Panc1 (cell line): ENCODE results near the gene AHRR. TPM values are rescaled to one million over a fixed set of nuclear protein-coding genes. Genes with fewer than 3 reads are reported as not detected.

ENCODE experiments used
- ATAC-seq: fragments of 200-7000 bp; cut with Tn5 transposase; 2 replicates; pipeline ENCODE4 v1.9.1; 2020; ENCODE audit warnings: mild to moderate bottlenecking, moderate library complexity
- BruUV-seq: library from RNA; stranded (reverse); fragments of 400-500 nt; replicated peaks from 2 replicates; lab custom pipeline; 2021; lab: Mats Ljungman, UMichigan
- CTCF ChIA-PET: fragments of 300-600 bp; sonication (Branson Sonifier 250); formaldehyde crosslinking; loops from one replicate; lab custom pipeline; 2022; ENCODE audit warnings: antibody characterized with exemption; lab: Charles Lee
- POLR2A ChIA-PET: fragments of 300-600 bp; sonication (Branson Sonifier 250); formaldehyde crosslinking; loops from one replicate; lab custom pipeline; 2022; ENCODE audit warnings: antibody characterized with exemption; lab: Charles Lee
- DNase-seq: peaks from one replicate; pipeline ENCODE4 v3.0.0-alpha.2; 2010; ENCODE audit warnings: low read depth, low spot score
- H3K27ac ChIP-seq: 2 replicates; pipeline ENCODE4 v1.5.1; 2011; ENCODE audit warnings: mild to moderate bottlenecking, low read length, inconsistent platforms
- H3K27me3 ChIP-seq: fragments of 200-500 bp; sonication (Bioruptor generic); 2 replicates; pipeline ENCODE4 v1.6.0; 2014; ENCODE audit warnings: low read length, inconsistent platforms; ENCODE audit not compliant: control insufficient read depth, insufficient read depth
- H3K36me3 ChIP-seq: fragments of 200-500 bp; sonication (Bioruptor generic); 2 replicates; pipeline ENCODE4 v1.5.1; 2014; ENCODE audit warnings: inconsistent platforms, mild to moderate bottlenecking, low read length, moderate library complexity; ENCODE audit not compliant: control insufficient read depth, insufficient read depth
- H3K4me1 ChIP-seq: 2 replicates; pipeline ENCODE4 v1.5.1; 2011; ENCODE audit warnings: inconsistent platforms, mild to moderate bottlenecking, low read length, moderate library complexity; ENCODE audit not compliant: control insufficient read depth, insufficient read depth
- H3K4me3 ChIP-seq, 2 experiments: 2 replicates each; pipeline ENCODE4 v1.5.1; 2011 to 2012; ENCODE audit warnings: low read depth in 2 of 2, low read length in 2 of 2, mild to moderate bottlenecking in 2 of 2, inconsistent platforms in 1 of 2, moderate library complexity in 1 of 2
- H3K9me3 ChIP-seq: fragments of 200-500 bp; sonication (Bioruptor generic); 2 replicates; pipeline ENCODE4 v1.5.1; 2014; ENCODE audit warnings: low read depth, mild to moderate bottlenecking, inconsistent platforms, low read length, moderate library complexity; ENCODE audit not compliant: control insufficient read depth, insufficient read depth
- CTCF ChIP-seq: fragments of 450-650 bp; IDR thresholded peaks from 2 replicates; pipeline ENCODE4 v1.5.1; 2017; ENCODE audit warnings: mild to moderate bottlenecking
- POLR2AphosphoS5 ChIP-seq: IDR thresholded peaks from 2 replicates; pipeline ENCODE4 v1.6.1; 2012; ENCODE audit warnings: mild to moderate bottlenecking, low read depth, low read length, moderate library complexity
- REST ChIP-seq, 2 experiments: IDR thresholded peaks; 2 replicates each; pipeline ENCODE4 v1.6.1; 2011 to 2012; ENCODE audit warnings: low read depth in 2 of 2, control low read depth in 1 of 2, low read length in 1 of 2, mild to moderate bottlenecking in 1 of 2, moderate library complexity in 1 of 2; ENCODE audit not compliant: insufficient read depth in 1 of 2
- SIN3A ChIP-seq: IDR thresholded peaks from 2 replicates; pipeline ENCODE4 v1.6.1; 2012; ENCODE audit warnings: low read depth, mild to moderate bottlenecking, low read length, moderate library complexity, borderline replicate concordance; ENCODE audit not compliant: insufficient read depth
- TCF7L2 ChIP-seq: IDR thresholded peaks from 2 replicates; pipeline ENCODE4 v1.6.1; 2011; ENCODE audit warnings: mild to moderate bottlenecking, low read depth, low read length, inconsistent platforms
- in situ Hi-C: cut with HindIII; loops from 2 replicates; pipeline ENCODE4 v1.10.0; 2016; ENCODE audit warnings: low sequenced_read_pairs, low pct_unique_long_range_greater_than_20kb
- intact Hi-C: fragments of 100-400 bp; cut with micrococcal nuclease; formaldehyde crosslinking; loops from one replicate; pipeline ENCODE4 v1.10.0; 2022; ENCODE audit not compliant: unreplicated experiment
- total RNA-seq: library from RNA; stranded (reverse); gene quantifications from one replicate; pipeline ENCODE4 v1.2.1, GENCODE V29; 2021; ENCODE audit not compliant: unreplicated experiment

Gene AHRR
- total RNA-seq, 1 experiment from 2014 or later, result 23.6 TPM

- H3K27ac ChIP-seq, result no peak overlapping the region
- TF ChIP-seq REST (IDR thresholded peaks at IDR 0.05; ENCODE audit: insufficient read depth in 1 of 2, low read depth in 2 of 2, low read length in 1 of 2) (no peak), POLR2AphosphoS5 (no peak), SIN3A (no peak), TCF7L2 (no peak), CTCF (no peak)
- H3K9me3 ChIP-seq, result no peaks in the 10 kb centered on the region
- DNase-seq (no peak), ATAC-seq (no peak)
- H3K4me1 ChIP-seq, result peaks cover 5% of the 10 kb centered on the region; the same call in 1 of the 2 replicates
- no peaks in the 10 kb centered on the region for H3K27me3 ChIP-seq
- POLR2A ChIA-PET, result no interaction called here
- CTCF ChIA-PET, result no interaction called here
- H3K4me3 ChIP-seq, result no peak overlapping the region
- no peaks in the 10 kb centered on the region for H3K36me3 ChIP-seq
- BruUV-seq, result no TSS peak
- intact Hi-C loops (no loop called here), in situ Hi-C loops (no loop called here)
Observed at GRCh38 chr5:390623-391491, 69.3 kb downstream of the AHRR start.

- BruUV-seq, result no TSS peak
- POLR2A ChIA-PET, result no interaction called here
- H3K36me3 ChIP-seq, result no peaks in the 10 kb centered on the region
- CTCF ChIA-PET, result no interaction called here
- no peak overlapping the region for H3K4me3 ChIP-seq
- TF ChIP-seq POLR2AphosphoS5 (no peak), TCF7L2 (no peak), REST (IDR thresholded peaks at IDR 0.05; ENCODE audit: insufficient read depth in 1 of 2, low read depth in 2 of 2, low read length in 1 of 2) (no peak), CTCF (no peak), SIN3A (no peak)
- DNase-seq, result no peak
- in situ Hi-C loops (no loop called here), intact Hi-C loops (no loop called here)
- H3K27me3 ChIP-seq, result no peaks in the 10 kb centered on the region
- H3K27ac ChIP-seq, result no peak overlapping the region
- H3K9me3 ChIP-seq, result no peaks in the 10 kb centered on the region
- peak; percentile 52 for ATAC-seq
- peaks cover 5% of the 10 kb centered on the region; the same call in 1 of the 2 replicates for H3K4me1 ChIP-seq
Observed at GRCh38 chr5:392431-392988, 71.0 kb downstream of the AHRR start.
